Ishikawa (cell line): ENCODE results near the gene B4GALT6.

Experiments
- CEBPB ChIP-seq: IDR thresholded peaks from 2 replicates; pipeline ENCODE4 v1.6.1; 2012
- EP300 ChIP-seq: IDR thresholded peaks from 2 replicates; pipeline ENCODE4 v1.6.1; 2012; ENCODE audit warnings: borderline replicate concordance
- FOXM1 ChIP-seq: IDR thresholded peaks from 2 replicates; pipeline ENCODE4 v1.6.1; 2012; ENCODE audit warnings: low read depth, borderline replicate concordance
- NFIC ChIP-seq: IDR thresholded peaks from 2 replicates; pipeline ENCODE4 v1.6.1; 2012
- RAD21 ChIP-seq: IDR thresholded peaks from 2 replicates; pipeline ENCODE4 v1.6.1; 2012; ENCODE audit warnings: low read depth
- REST ChIP-seq: IDR thresholded peaks from 2 replicates; pipeline ENCODE4 v1.6.1; 2012; ENCODE audit warnings: low read depth, mild to moderate bottlenecking
- TAF1 ChIP-seq: IDR thresholded peaks from 2 replicates; pipeline ENCODE4 v1.6.1; 2012; ENCODE audit warnings: low read depth, mild to moderate bottlenecking
- TEAD4 ChIP-seq: IDR thresholded peaks from 2 replicates; pipeline ENCODE4 v1.6.1; 2012
- TF ChIP-seq, protein P1 (sequence below): IDR thresholded peaks from 2 replicates; pipeline ENCODE4 v1.6.1; 2012

DNA sequence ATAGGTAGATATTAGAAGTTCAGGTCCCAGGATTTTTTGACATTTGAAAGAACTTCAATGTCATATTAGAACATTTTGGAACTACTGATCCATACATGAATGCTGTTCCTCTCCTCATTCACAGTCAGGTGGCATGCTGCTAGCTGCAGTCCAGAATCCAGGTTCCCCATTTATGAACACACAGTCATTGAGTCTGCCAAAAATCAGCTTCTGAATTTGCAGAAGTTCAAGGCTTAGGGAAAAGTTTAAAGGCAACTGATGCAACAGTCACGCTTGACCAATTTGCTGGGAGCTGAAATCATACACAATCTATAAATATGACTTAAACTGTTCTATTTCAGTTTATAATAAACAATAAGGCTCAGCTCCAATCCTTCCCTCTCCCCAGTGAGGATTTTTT is 110.0 kb downstream of the B4GALT6 start:
- TF ChIP-seq EP300 (no peak), CEBPB (no peak), TAF1 (no peak), REST (no peak), NFIC (no peak), FOXM1 (no peak), RAD21 (no peak), TEAD4 (no peak)
- TF ChIP-seq, protein P1, sequence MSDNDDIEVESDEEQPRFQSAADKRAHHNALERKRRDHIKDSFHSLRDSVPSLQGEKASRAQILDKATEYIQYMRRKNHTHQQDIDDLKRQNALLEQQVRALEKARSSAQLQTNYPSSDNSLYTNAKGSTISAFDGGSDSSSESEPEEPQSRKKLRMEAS: no peak
